Stimulated activated naive B cell treated with anti-CD40 and anti-IgM and Interleukin-4, amounts not matched to agents 10 μg/mL and 1 μg/mL and 100 μg/mL, for 72 hours (primary cell): ENCODE data around the gene CIAO3.
"Not testable (repeated sequence)": the region's sequence is repeated elsewhere in the genome, so short reads cannot be mapped to it uniquely, and the experiment has no call there.

Experiments
- ATAC-seq, 2 donors: fragments of 150-1000 bp; cut with Tn5 transposase; replicated peaks; 2 replicates each; pipeline ENCODE4 v1.10.0; 2021; ENCODE audit warnings: moderate library complexity in 1 of 2
- DNase-seq: peaks from one replicate; pipeline ENCODE4 v3.0.0; 2021
- H3K27ac Mint-ChIP-seq: one replicate; pipeline ENCODE4 v1.8.0; 2022; ENCODE audit warnings: mild to moderate bottlenecking, mixed read lengths
- H3K27me3 Mint-ChIP-seq, 2 donors: one replicate each; pipeline ENCODE4 v1.8.0; 2022; ENCODE audit warnings: mixed read lengths in 2 of 2
- H3K36me3 Mint-ChIP-seq, 2 donors: one replicate each; pipeline ENCODE4 v1.8.0; 2022; ENCODE audit warnings: mixed read lengths in 2 of 2, mild to moderate bottlenecking in 1 of 2
- H3K4me1 Mint-ChIP-seq, 2 donors: one replicate each; pipeline ENCODE4 v1.8.0; 2022; ENCODE audit warnings: mixed read lengths in 2 of 2, mild to moderate bottlenecking in 1 of 2
- H3K4me3 Mint-ChIP-seq, 2 donors: one replicate each; pipeline ENCODE4 v1.8.0; 2022; ENCODE audit warnings: mild to moderate bottlenecking in 2 of 2, mixed read lengths in 2 of 2, moderate library complexity in 1 of 2
- H3K9me3 Mint-ChIP-seq, 2 donors: one replicate each; pipeline ENCODE4 v1.8.0; 2022; ENCODE audit warnings: mixed read lengths in 2 of 2, mild to moderate bottlenecking in 1 of 2

Gene CIAO3

DNA sequence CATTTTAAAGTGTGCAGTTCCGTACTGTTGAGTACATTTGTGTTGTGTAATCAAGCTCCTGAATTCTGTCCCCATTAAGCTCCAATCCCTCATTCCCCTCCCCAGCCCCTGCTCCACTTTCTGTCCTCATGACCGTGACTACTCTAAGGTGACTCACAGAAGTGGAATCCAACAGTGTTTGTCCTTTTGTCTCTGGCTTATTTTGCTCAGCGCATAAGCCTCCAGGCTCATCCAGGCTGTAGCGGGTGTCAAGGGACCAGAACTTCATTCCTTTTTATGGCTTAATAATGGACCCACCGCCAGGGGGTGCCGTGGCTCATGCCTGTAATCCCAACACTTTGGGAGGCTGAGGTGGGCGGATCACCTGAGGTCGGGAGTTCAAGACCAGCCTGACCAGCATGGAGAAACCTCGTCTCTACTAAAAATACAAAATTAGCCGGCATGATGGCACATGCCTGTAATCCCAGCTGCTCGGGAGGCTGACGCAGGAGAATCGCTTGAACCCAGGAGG, 28.0 kb downstream of the CIAO3 start:
- H3K36me3 Mint-ChIP-seq, ATAC-seq, H3K4me3 Mint-ChIP-seq, H3K27ac Mint-ChIP-seq, H3K9me3 Mint-ChIP-seq: not testable (repeated sequence)
- DNase-seq, result peak; percentile 38
- Mint-ChIP-seq H3K4me1 (peaks cover 5 to 17% of the 10 kb centered on the region in 2 donors), H3K27me3 (peaks cover 41 to 62% of the 10 kb centered on the region in 2 donors)

DNA sequence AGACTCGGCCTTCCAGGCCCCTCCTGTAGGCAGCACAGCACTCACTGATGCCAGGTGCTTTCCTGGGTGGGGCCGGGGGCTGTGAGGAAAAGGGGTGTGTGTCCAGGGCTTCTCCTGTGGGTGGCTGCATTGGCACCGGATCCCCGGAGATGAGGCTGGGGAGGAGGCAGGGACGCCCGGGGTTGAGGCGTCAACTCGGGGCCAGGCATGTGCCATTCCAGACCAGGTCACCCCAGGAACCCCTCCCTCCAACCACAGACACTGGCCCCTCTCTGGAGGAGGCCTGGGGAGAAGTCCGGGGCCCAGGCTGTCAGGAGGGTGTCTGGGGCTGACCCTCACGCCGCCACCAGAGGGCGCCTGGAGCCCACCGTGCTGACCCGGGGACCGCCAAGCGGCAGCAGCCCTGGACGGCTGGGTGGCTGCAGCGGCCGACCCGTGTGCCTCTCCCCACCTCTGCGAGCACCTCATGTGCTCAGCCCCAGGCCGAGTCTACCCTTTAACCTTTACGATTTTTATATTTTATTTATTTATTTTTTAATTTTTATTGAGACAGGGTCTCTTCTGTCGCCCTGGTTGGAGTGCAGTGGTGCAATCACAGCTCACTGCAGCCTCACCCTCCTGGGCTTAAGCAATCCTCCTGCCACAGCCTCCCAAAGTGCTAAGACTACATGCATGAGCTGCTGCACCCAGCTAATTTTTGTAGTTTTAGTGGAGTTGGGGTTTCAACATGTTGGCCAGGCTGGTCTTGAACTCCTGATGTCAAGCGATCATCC, 29.1 kb downstream of the CIAO3 start:
- H3K9me3 Mint-ChIP-seq, result no peaks in the 10 kb centered on the region
- H3K27ac Mint-ChIP-seq, result no peak overlapping the region
- DNase-seq (peak; percentile 63), ATAC-seq (peak; percentile 73 to 74)
- H3K4me1 Mint-ChIP-seq, result peaks cover 5 to 19% of the 10 kb centered on the region in 2 donors
- no peak overlapping the region for H3K4me3 Mint-ChIP-seq
- peaks cover 50 to 73% of the 10 kb centered on the region in 2 donors for H3K27me3 Mint-ChIP-seq
- H3K36me3 Mint-ChIP-seq, result no peaks in the 10 kb centered on the region

DNA sequence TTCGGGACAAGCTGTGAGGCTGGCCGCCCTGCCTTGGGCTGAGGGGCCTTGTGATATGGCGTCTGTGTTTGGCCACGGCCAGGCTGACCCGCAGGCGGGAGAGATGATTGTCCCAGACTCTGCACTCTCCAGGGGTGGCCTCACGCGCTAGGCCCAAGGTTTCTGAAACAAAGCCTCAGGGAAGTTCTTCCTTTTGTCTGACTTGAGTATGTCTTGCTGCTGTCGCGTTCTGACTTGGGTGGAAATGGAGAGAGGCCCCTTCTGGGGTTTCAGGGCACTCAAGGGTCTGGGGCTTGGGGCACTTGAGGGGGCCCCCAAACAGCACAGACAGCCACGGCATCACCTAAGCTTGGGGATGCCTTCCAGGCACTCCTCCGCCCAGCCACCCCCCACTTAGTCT, 29.7 kb downstream of the CIAO3 start:
- no peaks in the 10 kb centered on the region for H3K9me3 Mint-ChIP-seq
- H3K4me3 Mint-ChIP-seq, result no peak overlapping the region
- H3K4me1 Mint-ChIP-seq, result peaks cover 4 to 20% of the 10 kb centered on the region in 2 donors
- no peak overlapping the region for H3K27ac Mint-ChIP-seq
- no peak for ATAC-seq
- H3K36me3 Mint-ChIP-seq, result no peaks in the 10 kb centered on the region
- peaks cover 52 to 73% of the 10 kb centered on the region in 2 donors for H3K27me3 Mint-ChIP-seq
- DNase-seq, result no peak

DNA sequence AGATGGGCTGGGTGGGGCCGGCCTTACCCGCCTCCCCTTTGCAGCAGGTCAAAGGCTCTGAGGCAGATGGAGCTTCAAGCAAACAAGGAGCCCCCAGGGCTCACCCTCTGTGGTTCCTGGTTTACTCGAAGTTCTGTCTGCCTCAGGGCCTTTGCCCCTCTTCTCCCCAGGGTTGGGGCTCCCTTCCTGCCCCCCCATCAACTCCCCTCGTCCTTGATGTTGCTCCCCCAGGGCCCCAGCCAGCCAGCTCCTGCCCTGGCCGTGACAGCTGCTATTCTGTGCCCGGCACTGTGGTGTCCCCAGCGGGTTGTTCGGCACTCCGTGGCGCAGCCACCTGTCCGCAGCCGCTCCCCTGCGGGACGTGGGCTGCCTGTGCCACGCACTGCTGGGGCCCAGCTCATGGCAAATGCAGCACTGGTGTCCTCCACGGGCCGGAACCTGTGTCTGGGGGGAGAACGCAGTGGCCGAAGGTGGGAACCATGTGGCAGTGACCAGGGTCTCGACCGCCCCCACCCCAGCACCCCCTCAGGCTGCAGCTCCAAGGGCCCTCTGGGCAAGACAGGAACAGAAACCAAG, 30.2 kb downstream of the CIAO3 start:
- Mint-ChIP-seq H3K9me3 (no peaks in the 10 kb centered on the region), H3K27me3 (peaks cover 52 to 71% of the 10 kb centered on the region in 2 donors), H3K4me1 (peaks cover 2 to 18% of the 10 kb centered on the region in 2 donors), H3K4me3 (no peak overlapping the region), H3K36me3 (no peaks in the 10 kb centered on the region), H3K27ac (no peak overlapping the region)
- no peak for ATAC-seq
- no peak for DNase-seq

DNA sequence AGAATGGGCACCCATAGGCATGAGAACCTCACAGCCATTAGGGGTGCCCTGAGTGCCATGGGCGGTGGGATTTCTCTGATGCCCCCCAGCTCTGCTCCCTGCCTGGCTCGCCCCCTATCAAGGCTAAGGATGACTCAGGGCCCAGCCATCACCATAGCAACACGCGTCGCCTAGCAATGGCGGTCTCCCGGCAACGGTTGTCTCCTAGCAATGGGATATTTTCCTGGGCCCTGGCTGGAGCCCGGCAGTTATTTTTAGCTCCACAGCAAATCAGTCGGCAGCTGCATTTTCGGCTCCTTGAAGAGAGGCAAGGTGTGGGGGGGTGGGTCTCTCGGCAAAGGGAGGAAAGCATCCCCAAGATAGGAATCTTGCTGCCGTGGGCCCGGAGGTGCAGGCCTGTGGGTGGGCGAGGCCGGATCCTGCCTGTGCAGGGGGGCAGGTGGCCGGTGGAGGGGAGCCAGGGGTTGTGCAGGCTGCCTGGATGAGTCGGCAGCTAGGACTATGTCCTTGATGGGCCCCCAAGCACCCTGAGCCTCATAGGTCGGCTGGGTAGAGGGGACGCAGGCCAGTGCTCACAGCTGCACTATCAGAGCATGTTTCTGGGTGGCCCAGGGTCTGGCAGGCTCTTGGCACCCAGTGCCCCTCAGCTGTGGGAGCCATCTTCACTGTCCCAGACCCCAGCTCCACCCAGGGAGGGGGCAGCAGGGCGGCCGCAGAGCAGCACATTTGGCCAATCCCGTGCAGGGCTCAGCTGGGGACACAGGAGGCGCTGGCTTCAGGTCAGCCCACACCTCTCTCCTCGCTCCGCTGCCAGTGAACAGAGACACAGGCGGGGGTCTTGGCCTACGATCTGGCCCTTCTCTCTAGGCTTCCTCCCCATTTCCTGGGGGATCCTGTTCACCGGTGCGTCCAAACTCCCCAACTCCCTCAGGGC, 31.0 kb downstream of the CIAO3 start:
- Mint-ChIP-seq H3K4me1 (peaks cover 2 to 18% of the 10 kb centered on the region in 2 donors), H3K9me3 (no peaks in the 10 kb centered on the region), H3K4me3 (no peak overlapping the region), H3K27me3 (peaks cover 52 to 71% of the 10 kb centered on the region in 2 donors), H3K36me3 (no peaks in the 10 kb centered on the region), H3K27ac (no peak overlapping the region)
- ATAC-seq (no peak), DNase-seq (no peak)

DNA sequence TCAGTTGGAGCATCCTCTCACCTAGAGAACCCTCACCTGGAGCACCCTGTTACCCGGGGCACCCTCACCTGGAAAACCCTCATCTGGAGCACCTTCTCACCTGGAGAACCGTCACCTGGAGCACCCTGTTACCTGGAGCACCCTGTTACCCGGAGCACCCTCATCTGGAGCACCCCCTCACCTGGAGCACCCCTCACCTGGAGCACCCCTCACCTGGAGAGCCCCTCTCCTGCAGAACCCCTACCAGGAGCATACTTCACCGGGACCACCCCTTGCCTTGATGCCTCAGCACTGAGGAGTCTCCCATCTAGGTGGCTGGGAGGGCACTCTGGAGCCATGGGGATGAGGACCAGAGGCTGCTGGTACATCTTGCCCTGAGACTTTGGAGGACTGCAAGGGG, 31.8 kb downstream of the CIAO3 start:
- ATAC-seq (no peak), DNase-seq (no peak)
- H3K4me3 Mint-ChIP-seq, result no peak overlapping the region
- H3K9me3 Mint-ChIP-seq, result no peaks in the 10 kb centered on the region
- H3K4me1 Mint-ChIP-seq, result peaks cover 4 to 11% of the 10 kb centered on the region in 2 donors
- H3K27ac Mint-ChIP-seq, result no peak overlapping the region
- peaks cover 49 to 72% of the 10 kb centered on the region in 2 donors for H3K27me3 Mint-ChIP-seq
- H3K36me3 Mint-ChIP-seq, result no peaks in the 10 kb centered on the region

DNA sequence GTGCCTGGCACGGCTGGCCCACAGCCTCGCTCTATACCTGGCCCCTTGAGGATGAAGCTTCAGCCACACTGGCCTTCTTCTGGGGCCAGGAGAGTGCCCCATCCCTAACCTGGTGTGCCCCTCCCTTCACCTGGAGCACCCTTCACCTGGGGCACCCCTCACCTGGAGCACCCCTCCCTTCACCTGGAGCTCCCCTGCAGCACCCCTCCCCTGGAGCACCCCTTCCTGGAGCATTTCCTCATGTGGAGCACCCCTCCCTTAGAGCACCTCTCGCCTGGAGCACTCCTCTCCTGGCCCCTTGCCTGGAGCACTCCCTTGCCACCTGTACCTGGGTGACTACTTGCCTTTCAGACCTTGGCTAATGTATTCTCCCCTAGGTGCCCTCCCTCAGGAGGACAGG, 32.8 kb downstream of the CIAO3 start:
- H3K4me3 Mint-ChIP-seq, result no peak overlapping the region
- DNase-seq, result no peak
- no peaks in the 10 kb centered on the region for H3K9me3 Mint-ChIP-seq
- no peak for ATAC-seq
- H3K27me3 Mint-ChIP-seq, result peaks cover 53 to 78% of the 10 kb centered on the region in 2 donors
- H3K27ac Mint-ChIP-seq, result no peak overlapping the region
- H3K4me1 Mint-ChIP-seq, result peaks cover 4 to 11% of the 10 kb centered on the region in 2 donors
- no peaks in the 10 kb centered on the region for H3K36me3 Mint-ChIP-seq

DNA sequence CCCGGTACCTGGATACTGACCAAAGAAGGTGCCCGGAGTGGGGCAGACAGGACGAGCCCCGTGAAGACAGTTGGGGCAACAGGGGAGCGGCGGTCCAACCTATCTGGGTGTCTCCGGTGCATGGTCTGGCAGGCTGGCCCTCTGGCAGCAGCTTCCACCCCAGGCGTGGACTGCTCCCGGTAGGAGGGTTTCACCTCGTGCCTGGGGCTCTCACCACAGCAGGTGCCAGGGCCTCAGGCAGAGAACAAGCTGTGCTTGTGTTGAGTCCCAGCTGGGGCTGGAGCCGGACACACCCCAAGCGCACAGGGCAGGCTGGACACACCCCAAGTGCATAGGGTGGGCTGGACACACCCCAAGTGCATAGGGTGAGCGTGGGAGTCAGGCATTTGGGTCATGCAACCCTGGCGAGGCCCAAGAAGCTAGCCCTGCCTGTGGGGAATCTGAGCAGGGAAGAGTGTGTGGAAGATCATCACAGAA, 33.7 kb downstream of the CIAO3 start:
- Mint-ChIP-seq H3K9me3 (no peaks in the 10 kb centered on the region), H3K4me3 (no peak overlapping the region), H3K36me3 (peaks cover 0 to 3% of the 10 kb centered on the region in 2 donors), H3K27me3 (peaks cover 57 to 81% of the 10 kb centered on the region in 2 donors), H3K4me1 (peaks cover 7 to 11% of the 10 kb centered on the region in 2 donors), H3K27ac (no peak overlapping the region)
- ATAC-seq, result no peak
- no peak for DNase-seq

DNA sequence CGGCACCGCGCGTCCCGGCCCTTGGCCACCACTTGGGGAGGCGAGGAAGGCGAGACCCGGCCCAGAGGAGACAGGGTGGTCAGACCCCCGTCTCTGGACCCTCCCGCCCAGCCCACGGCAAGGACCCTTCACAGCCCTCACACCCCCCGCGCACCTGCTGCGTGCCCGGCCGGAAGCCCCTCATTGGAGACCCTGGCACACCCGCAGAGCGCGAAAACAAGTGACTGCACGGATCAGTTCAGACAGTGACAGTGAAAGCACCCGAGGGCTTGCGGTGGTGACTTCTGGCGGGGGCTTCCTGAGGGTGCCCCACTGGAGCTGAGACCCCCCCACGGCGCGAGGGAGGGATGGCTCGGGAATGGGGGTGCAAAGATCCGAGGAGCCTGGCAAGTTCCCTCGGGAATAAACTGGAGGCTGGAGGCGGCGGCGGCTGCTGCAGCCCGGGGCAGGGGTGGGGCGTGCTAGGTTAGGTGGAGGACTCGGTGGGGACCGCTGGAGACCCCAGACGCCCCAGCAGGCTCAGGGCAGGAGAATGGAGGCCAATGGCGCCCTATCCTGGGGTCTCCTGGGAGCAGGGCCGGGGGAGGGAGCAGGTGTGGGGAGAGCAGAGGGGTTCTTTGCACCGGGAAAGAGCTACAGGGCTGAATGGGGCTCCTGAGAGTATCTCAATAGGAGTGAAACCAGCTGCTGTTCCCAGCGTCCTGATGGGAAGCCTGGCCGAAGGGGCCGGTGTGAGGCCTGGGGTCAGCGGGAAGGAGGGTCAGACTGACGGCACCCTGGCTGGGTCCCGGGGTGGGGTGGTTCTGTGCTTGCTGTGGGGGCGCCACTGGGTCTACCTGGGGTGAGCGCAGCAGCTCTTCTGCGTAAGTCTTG, 34.4 kb downstream of the CIAO3 start:
- ATAC-seq (no peak), DNase-seq (no peak)
- H3K36me3 Mint-ChIP-seq, result peaks cover 0 to 3% of the 10 kb centered on the region in 2 donors
- peaks cover 7 to 11% of the 10 kb centered on the region in 2 donors for H3K4me1 Mint-ChIP-seq
- no peak overlapping the region for H3K27ac Mint-ChIP-seq
- peaks cover 64 to 84% of the 10 kb centered on the region in 2 donors for H3K27me3 Mint-ChIP-seq
- peak overlapping the region in 1 of 2 donors; percentile 21 for H3K4me3 Mint-ChIP-seq
- no peaks in the 10 kb centered on the region for H3K9me3 Mint-ChIP-seq

DNA sequence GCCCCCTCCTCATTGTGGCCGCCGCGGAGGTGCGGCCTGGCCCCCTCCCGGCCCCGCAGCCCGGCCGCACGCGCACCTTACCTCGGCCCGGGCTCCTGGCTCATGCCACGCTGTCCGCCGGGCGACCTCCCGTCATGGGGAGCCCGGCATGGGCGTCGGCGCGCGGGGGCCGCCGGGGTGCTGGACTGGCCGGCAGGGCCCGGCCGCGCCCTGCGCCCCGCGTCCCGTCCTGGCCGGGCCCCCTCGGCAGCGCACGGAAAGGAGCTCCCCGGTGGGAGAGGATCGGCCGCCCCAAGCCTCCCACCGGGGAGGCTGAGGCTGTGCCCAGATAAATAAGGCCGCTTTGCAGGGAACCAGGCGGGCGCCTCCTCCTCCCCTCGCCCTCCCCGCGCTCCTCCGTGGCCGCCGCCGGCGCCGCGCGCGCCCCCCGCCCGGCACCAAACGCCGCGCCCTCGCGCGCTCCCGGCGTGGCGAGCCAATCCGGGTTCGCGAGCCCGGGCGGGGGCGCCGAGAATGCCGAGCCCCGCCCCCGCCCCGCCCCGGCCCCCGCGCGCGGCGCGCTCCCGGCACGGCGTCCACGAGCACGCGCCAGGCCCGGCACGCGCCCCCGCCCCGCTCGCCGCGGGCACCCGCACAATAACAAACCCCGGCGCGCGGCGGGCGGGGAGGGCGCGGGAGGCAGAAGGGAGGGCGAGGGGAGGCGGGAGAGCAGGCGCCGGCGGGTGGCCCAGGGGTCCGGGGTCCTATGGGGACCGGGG, 35.2 kb downstream of the CIAO3 start, which contains the start of gene FBXL16:
Gene FBXL16 (minus strand): TSS at position 371 of the 758 bp plus-strand sequence. CDS start 8,396 bp downstream, outside the sequence.
- Mint-ChIP-seq H3K4me3 (peak within 1 kb of the TSS in 1 of 2 donors; percentile 21), H3K36me3 (peaks cover 0 to 3% of the 10 kb centered on the region in 2 donors), H3K9me3 (no peaks in the 10 kb centered on the region), H3K27ac (no peak within 1 kb of the TSS), H3K4me1 (peaks cover 7 to 11% of the 10 kb centered on the region in 2 donors), H3K27me3 (peaks cover 68 to 82% of the 10 kb centered on the region in 2 donors)
- DNase-seq, result no peak
- no peak for ATAC-seq

DNA sequence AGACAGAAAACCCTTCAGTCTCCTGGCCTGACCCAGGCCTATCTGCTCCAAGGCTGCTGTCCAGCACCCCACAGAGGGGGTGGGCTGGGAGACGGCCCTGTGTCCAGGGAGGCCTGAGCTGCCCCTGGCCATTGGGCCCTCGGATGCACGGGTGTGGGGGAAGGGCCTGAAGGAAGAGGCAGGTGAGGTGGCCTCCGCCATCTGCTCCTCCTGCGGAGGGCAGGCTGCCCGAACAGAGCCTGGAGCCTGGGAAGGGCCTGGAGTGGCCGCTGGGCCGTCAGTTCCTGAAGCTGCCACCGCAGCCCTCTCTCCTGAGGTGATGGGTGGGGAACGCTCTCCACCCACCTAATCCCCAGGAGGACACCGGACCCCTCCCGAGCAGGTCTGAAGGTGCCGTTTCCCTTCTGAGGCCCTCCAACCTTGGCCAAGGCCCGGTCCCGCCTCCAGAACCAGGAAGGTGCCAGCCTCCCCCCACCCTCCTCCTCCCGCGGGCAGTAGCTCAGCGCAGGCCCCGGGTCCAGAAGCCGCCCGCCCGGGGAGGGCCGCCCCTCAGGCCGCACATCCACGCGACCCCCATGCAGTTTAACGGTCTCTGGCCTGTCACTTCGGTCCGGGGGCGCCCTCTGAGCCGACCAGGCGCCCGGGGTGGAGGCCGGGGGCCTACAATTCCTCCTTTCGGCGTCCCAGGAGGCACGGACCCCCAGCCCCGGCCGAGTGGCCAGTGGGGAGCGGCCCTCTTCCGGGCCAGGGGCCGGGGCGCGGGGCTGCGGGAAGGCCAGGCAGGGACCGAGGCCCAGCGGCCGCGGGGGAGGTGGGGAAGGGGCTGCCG, 36.0 kb downstream of the CIAO3 start:
- Mint-ChIP-seq H3K4me1 (peaks cover 7 to 11% of the 10 kb centered on the region in 2 donors), H3K9me3 (no peaks in the 10 kb centered on the region), H3K27ac (peak overlapping the region; percentile 51), H3K4me3 (peak overlapping the region; percentile 50 to 58), H3K27me3 (peaks cover 61 to 81% of the 10 kb centered on the region in 2 donors), H3K36me3 (peaks cover 0 to 3% of the 10 kb centered on the region in 2 donors)
- ATAC-seq (no peak), DNase-seq (no peak)

DNA sequence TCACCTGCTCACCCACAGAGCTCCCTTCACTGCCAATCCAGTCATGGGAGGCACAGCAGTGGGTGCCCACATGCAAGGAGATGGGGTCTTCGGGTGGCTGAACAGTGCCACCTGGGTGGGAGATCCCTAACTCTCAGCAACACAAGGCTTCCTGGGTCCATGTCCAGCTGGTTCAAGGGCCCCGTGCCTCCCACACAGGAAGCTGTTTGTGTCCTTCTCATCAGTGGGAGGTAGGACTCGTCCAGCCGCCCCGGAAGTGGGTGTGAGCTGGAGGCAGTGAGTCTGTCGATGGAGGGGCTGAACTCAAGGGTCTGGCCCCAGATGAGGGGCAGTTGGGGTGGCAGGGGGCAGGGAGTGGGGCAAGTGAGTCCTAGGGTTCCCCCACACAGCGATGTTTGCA, 36.8 kb downstream of the CIAO3 start:
- no peak for DNase-seq
- H3K27ac Mint-ChIP-seq, result no peak overlapping the region
- H3K27me3 Mint-ChIP-seq, result peaks cover 54 to 79% of the 10 kb centered on the region in 2 donors
- H3K4me1 Mint-ChIP-seq, result peaks cover 7 to 11% of the 10 kb centered on the region in 2 donors
- no peak overlapping the region for H3K4me3 Mint-ChIP-seq
- no peaks in the 10 kb centered on the region for H3K9me3 Mint-ChIP-seq
- peaks cover 0 to 3% of the 10 kb centered on the region in 2 donors for H3K36me3 Mint-ChIP-seq
- no peak for ATAC-seq
